KMS-11 (cell line): ENCODE results near the gene ZNF391.

Source experiments
- H2AFZ ChIP-seq: fragments of 200-600 bp; sonication (generic); 2 replicates; pipeline ENCODE4 v1.6.1; 2016; ENCODE audit warnings: antibody characterized with exemption, mixed run types, low read depth
- H3K27ac ChIP-seq: fragments of 200-600 bp; sonication (generic); 2 replicates; pipeline ENCODE4 v1.6.1; 2016; ENCODE audit warnings: mild to moderate bottlenecking, mixed run types
- H3K27me3 ChIP-seq: fragments of 200-600 bp; sonication (generic); 2 replicates; pipeline ENCODE4 v1.6.1; 2017; ENCODE audit warnings: mild to moderate bottlenecking, low read depth, mixed run types, moderate library complexity; ENCODE audit not compliant: insufficient read depth
- H3K36me3 ChIP-seq: fragments of 200-600 bp; sonication (generic); 2 replicates; pipeline ENCODE4 v1.6.1; 2017; ENCODE audit warnings: mild to moderate bottlenecking, mixed run types; ENCODE audit not compliant: insufficient read depth
- H3K4me1 ChIP-seq: fragments of 200-600 bp; sonication (generic); 2 replicates; pipeline ENCODE4 v1.6.1; 2016; ENCODE audit warnings: mild to moderate bottlenecking, low read depth, mixed run types; ENCODE audit not compliant: poor library complexity, severe bottlenecking
- H3K4me2 ChIP-seq: fragments of 200-600 bp; sonication (generic); 2 replicates; pipeline ENCODE4 v1.7.0; 2016; ENCODE audit warnings: mild to moderate bottlenecking, mixed run types
- H3K4me3 ChIP-seq: fragments of 200-600 bp; sonication (generic); IDR thresholded peaks from 2 replicates; pipeline ENCODE4 v1.6.1; 2017; ENCODE audit warnings: low read depth, low read length, mixed read lengths; ENCODE audit not compliant: insufficient read depth
- H3K79me2 ChIP-seq: fragments of 200-600 bp; sonication (generic); 2 replicates; pipeline ENCODE4 v1.6.1; 2016; ENCODE audit warnings: low read depth, mixed run types; ENCODE audit not compliant: insufficient read depth
- H3K9ac ChIP-seq: fragments of 200-600 bp; sonication (generic); 2 replicates; pipeline ENCODE4 v1.6.1; 2016; ENCODE audit warnings: mild to moderate bottlenecking, mixed run types
- H4K20me1 ChIP-seq: fragments of 200-600 bp; sonication (generic); 2 replicates; pipeline ENCODE4 v1.6.1; 2016; ENCODE audit warnings: mild to moderate bottlenecking, mixed run types; ENCODE audit not compliant: insufficient read depth
- TF ChIP-seq, protein P1 (sequence below): fragments of 200-600 bp; sonication (generic); conservative IDR thresholded peaks from 2 replicates; pipeline ENCODE4 v1.6.1; 2017; ENCODE audit warnings: low read depth, mild to moderate bottlenecking, antibody characterized with exemption, low read length, moderate library complexity, mixed read lengths

The ZNF391 gene

DNA sequence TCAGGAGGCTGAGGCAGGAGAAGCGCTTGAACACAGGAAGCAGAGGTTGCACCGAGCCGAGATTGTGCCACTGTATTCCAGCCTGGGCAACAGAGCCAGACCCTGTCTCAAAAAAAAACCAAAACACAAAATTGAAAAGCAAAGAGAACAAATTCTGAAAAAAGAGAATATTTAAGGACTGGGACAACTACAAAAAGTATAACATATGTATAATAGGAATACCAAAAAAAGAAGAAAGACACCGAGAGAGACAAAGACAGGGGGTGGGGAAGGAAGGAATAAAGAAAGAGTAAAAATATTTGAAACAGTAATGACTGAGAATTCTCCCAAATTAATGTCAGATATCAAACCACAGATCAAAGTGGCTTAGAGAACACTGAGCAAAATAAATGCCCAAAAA lies 5.5 kb upstream of the ZNF391 start:
- Histone ChIP-seq H3K4me3 (no peak overlapping the region), H3K27ac (no peak overlapping the region), H3K9ac (no peak overlapping the region), H3K4me1 (peaks cover 6% of the 10 kb centered on the region), H3K4me2 (no peak overlapping the region), H3K27me3 (no peaks in the 10 kb centered on the region), H2AFZ (no peak overlapping the region), H3K79me2 (no peaks in the 10 kb centered on the region), H3K36me3 (no peaks in the 10 kb centered on the region), H4K20me1 (no peaks in the 10 kb centered on the region)
- TF ChIP-seq, protein P1, sequence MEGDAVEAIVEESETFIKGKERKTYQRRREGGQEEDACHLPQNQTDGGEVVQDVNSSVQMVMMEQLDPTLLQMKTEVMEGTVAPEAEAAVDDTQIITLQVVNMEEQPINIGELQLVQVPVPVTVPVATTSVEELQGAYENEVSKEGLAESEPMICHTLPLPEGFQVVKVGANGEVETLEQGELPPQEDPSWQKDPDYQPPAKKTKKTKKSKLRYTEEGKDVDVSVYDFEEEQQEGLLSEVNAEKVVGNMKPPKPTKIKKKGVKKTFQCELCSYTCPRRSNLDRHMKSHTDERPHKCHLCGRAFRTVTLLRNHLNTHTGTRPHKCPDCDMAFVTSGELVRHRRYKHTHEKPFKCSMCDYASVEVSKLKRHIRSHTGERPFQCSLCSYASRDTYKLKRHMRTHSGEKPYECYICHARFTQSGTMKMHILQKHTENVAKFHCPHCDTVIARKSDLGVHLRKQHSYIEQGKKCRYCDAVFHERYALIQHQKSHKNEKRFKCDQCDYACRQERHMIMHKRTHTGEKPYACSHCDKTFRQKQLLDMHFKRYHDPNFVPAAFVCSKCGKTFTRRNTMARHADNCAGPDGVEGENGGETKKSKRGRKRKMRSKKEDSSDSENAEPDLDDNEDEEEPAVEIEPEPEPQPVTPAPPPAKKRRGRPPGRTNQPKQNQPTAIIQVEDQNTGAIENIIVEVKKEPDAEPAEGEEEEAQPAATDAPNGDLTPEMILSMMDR, result no peak

- Histone ChIP-seq H4K20me1 (no peaks in the 10 kb centered on the region), H3K27me3 (no peaks in the 10 kb centered on the region), H3K9ac (no peak overlapping the region), H2AFZ (no peak overlapping the region), H3K4me1 (peaks cover 7% of the 10 kb centered on the region), H3K36me3 (no peaks in the 10 kb centered on the region), H3K79me2 (no peaks in the 10 kb centered on the region), H3K4me3 (no peak overlapping the region), H3K27ac (no peak overlapping the region), H3K4me2 (no peak overlapping the region)
- TF ChIP-seq, protein P1, result no peak
Measured at GRCh38 chr6:27383481-27383880, 5.1 kb upstream of the ZNF391 start.

- Histone ChIP-seq H3K36me3 (no peaks in the 10 kb centered on the region), H3K4me3 (no peak overlapping the region), H3K27ac (no peak overlapping the region), H3K4me1 (peaks cover 9% of the 10 kb centered on the region), H3K9ac (no peak overlapping the region), H3K27me3 (no peaks in the 10 kb centered on the region), H2AFZ (no peak overlapping the region), H3K79me2 (no peaks in the 10 kb centered on the region), H3K4me2 (no peak overlapping the region), H4K20me1 (no peaks in the 10 kb centered on the region)
- TF ChIP-seq, protein P1, result no peak
Measured at GRCh38 chr6:27392623-27393022, 4.1 kb downstream of the ZNF391 start.

GRCh38 chr6:27394073-27394472 lies 5.5 kb downstream of the ZNF391 start:
- H3K79me2 ChIP-seq, result no peaks in the 10 kb centered on the region
- no peak overlapping the region for H3K4me2 ChIP-seq
- TF ChIP-seq, protein P1, result no peak
- H3K4me3 ChIP-seq, result no peak overlapping the region
- H3K36me3 ChIP-seq, result no peaks in the 10 kb centered on the region
- H3K9ac ChIP-seq, result no peak overlapping the region
- H3K27ac ChIP-seq, result no peak overlapping the region
- peaks cover 5% of the 10 kb centered on the region for H3K4me1 ChIP-seq
- H4K20me1 ChIP-seq, result no peaks in the 10 kb centered on the region
- H2AFZ ChIP-seq, result no peak overlapping the region
- H3K27me3 ChIP-seq, result no peaks in the 10 kb centered on the region
